Hematopoietic multipotent progenitor cell treated with erythropoietin and hydrocortisone succinate and interleukin-3 and kit ligand, for 4 days (in vitro differentiated cells): ENCODE results near the gene PLCL2.
A peak's percentile ranks its signal among the peaks of the same experiment; 100 is the strongest.
"Not testable (repeated sequence)": the region's sequence is repeated elsewhere in the genome, so short reads cannot be mapped to it uniquely, and the experiment has no call there.

Source experiments
- DNase-seq: peaks from one replicate; pipeline ENCODE4 v3.0.0-alpha.2; 2015

PLCL2 gene

DNA sequence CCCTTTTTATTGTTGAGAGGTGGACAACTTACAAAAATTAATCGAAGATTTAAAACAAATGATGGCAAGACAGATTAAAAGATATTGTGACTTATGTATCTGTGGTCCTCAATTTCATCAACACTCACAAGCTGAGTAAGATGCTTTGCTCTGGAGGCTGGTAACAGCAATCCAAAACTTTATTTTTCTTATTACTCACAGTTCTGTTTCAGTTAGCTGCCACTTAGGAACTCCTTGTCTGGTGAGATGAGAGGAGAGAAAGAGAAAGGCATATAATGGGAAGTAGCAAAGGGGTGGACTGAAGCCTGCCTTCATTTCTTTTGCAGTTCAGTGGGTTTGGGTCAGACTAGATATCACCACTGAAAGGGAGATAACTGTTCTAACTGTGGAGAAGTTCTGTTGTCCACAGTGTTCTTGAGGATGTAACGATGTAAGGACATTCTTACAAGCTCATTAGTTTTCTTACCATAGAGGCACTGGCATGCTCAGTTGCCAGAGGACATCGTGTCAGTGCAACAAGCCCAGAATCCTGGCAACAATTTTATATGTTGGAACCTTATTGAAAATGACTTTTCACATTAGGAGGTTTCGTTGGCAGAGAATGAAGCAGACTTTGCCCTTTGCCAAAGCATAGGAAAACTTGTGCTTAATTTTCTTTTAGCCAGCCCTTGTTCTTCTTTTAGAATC is 93.6 kb downstream of the PLCL2 start:
- no peak for DNase-seq

DNA sequence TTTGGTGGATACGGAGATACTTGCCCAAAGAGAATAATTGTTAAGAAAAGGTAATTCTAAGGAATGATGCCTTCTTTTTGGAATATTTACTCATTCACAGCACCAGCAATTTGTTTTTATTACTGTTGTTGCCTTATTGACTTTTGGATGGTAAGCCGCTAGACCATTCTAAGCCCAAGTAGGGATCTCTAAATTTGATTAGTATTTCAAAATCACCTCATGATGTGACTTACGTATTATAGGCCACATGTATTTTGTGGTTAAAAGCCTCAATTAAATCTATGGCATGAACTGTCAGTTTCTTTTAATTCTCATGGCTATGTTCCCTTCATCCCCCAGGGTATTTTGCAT is 94.1 kb downstream of the PLCL2 start:
- DNase-seq: no peak

DNA sequence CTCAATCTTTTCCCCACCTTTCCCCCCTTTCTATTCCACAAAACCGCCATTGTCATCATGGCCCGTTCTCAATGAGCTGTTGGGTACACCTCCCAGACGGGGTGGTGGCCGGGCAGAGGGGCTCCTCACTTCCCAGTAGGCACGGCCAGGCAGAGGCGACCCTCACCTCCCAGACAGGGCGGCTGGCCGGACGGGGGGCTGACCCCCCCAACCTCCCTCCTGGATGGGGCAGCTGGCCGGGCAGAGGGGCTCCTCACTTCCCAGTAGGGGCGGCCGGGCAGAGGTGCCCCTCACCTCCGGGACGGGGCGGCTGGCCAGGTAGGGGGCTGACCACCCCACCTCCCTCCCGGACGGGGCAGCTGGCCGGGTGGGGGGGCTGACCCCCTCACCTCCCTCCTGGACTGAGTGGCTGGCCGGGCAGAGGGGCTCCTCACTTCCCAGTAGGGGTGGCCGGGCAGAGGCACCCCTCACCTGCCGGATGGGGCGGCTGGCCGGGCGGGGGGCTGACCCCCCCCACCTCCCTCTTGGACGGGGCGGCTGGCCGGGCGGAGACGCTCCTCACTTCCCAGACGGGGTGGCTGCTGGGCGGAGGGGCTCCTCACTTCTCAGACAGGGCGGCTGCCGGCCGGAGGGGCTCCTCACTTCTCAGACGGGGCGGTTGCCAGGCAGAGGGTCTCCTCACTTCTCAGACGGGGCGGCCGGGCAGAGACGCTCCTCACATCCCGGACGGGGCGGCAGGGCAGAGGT is 95.2 kb downstream of the PLCL2 start:
- not testable (repeated sequence) for DNase-seq

DNA sequence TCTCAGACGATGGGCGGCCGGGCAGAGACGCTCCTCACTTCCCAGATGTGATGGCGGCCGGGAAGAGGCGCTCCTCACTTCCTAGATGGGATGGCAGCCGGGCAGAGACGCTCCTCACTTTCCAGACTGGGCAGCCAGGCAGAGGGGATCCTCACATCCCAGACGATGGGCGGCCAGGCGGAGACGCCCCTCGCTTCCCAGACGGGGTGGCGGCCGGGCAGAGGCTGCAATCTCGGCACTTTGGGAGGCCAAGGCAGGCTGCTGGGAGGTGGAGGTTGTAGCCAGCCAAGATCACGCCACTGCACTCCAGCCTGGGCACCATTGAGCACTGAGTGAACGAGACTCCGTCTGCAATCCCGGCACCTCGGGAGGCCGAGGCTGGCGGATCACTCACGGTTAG is 95.8 kb downstream of the PLCL2 start:
- DNase-seq: not testable (repeated sequence)

DNA sequence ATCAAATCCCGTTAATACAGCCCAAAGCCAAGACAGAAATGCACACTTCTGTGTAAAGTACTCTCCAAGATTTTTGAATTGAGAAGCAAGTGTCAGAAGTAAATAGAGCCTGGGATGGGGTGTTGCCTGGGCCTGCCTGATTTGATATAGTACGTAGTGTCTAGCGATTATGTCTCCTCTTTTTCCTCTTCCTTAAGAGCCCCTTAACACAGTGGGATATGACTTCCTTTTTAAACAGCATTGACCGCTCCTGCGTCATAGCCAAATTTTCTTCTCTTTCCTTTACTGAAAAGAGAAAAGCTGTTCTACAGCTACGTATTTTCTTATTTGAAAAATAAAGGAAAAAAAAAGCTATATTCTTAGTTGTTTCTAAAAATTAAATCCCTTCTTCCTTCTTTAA is 97.7 kb downstream of the PLCL2 start:
- peak; percentile 50 for DNase-seq

DNA sequence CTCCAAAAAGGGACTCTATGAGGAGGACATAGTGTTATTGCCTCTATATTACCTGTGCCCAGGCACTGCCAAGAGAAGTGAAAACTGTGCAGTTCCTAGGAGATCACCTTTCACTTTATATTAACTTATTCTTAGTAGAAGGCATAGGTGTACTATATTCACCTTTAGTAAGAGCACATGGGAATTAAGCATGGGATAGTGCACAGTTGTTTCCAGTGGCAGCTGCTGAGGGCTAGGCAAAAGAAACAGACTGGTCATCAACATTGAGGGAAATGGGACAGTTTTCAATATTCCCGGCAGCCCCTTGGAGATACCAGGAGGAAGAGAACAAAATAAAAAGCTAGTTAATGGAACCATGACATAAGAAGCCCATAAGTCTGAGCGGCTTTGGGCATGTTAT is 100.9 kb downstream of the PLCL2 start:
- no peak for DNase-seq

DNA sequence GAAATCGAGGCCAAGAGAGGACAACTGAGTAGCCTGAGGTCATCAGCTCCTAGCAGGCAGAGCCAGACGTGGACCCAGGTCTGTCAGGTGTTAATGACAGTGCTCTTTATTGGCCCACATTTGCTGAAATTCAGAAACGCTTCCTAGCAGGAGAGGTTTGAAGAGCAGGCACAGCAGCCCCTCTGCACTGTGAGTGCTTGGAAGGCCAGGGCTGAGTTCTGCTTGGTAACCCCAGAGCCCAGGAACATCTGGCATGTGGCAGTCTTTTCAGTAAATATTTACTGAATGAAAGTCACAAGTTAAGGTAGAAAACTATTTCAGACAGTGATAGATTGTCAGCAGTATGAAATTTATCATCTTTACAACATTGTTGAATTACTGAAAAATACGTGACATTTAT is 102.4 kb downstream of the PLCL2 start:
- no peak for DNase-seq

DNA sequence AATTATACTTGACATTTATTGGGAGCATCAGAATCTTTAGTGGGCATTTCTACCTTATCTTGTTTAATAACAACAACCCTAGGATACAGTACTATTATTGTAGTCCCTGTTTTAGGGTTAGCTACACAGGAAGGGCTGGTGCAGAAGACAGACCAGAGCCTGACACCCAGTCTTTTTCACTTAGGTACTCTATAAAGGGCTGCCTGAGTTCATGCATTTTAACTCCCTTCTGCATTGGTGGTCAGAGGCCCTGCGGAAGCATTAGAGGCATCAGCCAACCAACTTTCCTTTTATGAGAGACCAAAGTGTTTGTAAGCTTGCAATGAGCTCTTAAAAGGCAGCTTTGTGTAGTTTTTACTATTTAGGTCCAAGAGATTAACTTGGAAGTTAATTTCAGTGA is 105.4 kb downstream of the PLCL2 start:
- no peak for DNase-seq

DNA sequence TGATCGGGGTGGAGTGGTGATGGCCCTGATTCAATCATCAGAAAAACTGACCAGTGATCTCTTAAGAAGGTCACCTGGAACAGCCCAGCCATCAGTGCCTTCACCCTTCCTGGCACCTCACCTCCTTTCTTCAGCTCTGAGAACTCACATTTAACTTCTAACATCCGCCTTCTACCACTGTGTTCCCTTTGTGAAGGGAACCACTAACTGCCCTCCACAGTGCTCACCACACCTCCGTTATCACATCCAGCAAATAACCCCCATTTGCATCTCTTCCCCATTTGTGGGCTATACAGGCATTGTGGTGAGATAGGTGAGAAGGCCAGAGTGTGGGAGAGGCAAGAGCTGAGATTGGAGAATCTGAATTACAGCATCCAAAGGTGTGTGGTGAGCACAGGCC is 107.4 kb downstream of the PLCL2 start:
- peak; percentile 36 for DNase-seq

DNA sequence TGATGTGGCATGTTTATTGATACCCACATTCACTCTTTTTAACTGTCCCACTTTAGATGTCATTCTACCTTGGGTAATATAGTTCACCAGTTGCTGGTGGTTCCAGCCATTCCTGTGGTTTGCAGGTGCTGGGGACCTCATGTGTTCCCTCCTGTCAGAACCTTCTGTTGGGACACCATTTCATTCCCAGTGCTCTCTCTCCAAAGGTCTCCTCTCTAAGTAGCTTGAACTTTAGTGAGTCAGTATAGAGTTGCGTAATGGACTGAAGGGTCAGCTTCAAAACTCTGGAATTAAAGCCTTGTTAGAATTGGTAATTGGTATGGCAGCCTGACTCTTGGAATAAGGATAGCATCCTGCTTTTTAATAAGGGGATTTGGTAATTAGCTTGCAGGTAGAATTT is 108.5 kb downstream of the PLCL2 start:
- DNase-seq: no peak

DNA sequence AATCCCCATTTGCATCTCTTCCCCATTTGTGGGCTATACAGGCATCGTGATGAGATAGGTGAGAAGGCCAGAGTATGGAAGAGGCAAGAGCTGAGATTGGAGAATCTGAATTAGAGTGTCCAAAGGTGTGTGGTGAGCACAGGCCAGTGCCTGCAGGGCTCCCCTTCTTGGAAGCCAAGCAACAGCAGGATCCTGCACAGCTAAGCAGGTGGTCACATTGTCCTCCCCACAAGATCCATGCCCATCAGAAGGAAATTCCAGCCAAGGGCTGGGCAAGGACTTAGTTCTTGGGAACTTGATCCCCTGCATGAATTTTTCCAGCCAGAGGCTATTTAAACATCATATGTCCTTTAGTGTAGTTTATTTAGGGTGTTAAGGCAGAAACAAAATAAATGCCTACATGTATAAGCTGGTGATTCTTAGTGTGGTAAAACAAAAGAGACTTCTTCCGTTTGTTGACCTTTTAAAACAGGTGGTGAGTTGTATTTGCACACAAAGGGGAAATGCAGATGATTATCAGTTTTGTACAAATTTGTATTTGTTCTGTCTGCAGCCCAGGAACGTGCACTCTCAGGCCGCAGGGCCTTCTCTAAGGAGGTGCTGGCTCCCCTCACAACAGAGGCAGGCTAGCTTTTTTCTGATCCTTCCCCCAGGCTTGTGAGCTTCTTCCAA is 110.2 kb downstream of the PLCL2 start:
- no peak for DNase-seq

DNA sequence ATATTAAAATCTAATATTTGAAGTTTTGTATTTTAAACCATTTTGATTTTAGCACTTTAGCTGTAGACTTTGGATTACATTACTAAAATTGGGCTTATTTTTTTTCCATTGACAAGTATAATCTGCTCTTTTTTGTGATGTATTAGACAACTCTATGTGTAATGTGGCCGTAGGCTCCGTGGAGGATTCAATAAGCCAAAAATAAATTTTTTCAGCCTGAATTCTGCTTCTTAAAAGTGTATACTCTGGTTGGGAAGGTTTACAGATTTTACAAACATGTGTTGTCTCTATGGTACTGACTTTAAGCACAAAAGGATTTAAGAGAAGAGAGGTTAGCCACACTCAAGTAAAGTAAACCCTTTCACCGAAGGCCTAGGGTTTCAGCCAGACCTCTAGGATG is 110.8 kb downstream of the PLCL2 start:
- DNase-seq: no peak

DNA sequence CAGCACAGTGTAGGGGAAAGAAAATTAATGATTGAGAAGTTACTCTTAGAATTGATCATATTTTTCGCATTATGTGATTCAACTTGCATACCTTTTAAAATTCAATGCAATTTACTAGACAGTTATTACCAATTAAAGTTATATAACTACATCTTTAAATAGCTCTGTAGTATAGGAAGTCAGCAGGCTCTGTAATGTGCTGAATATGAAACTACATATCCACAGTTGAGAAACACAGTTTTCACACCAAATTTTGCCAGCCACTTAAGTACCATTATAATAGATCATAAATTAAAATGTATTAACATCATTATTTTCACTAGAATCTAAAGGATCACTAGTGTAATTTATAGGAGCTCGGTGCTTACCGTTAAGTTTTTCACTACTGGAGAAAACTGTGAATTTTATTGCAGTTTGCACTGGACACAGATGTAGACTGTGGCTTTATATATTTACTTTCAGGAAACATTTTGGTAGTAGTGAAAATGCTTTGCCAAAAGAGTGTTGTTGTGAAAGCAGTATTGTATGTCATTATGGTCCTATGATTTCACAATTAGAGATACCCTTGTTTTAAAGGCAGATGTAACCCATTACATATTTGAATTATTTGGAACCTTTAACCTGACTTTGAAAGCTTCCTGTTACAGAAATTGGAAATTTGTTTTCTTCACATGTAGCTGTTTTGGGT is 113.6 kb downstream of the PLCL2 start:
- peak; percentile 24 for DNase-seq

DNA sequence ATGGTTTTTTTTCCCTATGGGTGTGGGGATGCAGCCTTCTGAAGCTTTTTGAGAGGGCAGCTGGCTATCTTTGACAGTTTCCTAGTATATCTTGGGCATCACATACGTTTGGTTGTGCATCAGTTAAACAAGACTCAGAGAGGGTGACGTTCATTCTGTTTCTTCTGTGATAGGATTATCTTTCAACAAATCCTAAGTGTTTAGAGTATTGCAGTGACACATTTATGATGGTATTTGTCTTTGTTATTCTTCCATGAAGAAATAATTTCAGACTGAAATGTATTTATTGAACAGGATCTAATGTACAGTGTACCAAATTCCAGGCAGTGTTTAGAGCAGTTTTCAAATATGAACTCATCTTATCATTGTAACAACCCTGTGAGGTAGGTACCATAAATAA is 114.4 kb downstream of the PLCL2 start:
- peak; percentile 46 for DNase-seq

DNA sequence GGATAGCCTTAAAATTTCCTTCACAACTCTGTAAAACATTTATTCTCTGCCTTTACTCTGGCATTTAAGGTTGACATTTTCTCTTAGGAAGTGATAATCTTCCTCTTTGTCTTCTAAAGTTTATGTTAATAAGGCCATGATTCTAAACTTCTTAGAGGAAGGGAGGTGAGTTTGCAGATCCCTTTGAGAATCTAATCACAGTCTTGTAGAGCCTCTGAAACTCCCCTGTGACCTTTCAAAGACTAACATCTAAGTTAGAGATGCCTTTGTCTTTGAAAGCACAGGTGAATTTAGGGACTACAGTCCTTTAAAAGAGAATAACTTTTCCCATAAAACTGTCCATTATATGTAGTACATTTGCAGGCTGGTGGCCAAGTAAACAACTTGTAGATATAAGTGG is 115.1 kb downstream of the PLCL2 start:
- no peak for DNase-seq

DNA sequence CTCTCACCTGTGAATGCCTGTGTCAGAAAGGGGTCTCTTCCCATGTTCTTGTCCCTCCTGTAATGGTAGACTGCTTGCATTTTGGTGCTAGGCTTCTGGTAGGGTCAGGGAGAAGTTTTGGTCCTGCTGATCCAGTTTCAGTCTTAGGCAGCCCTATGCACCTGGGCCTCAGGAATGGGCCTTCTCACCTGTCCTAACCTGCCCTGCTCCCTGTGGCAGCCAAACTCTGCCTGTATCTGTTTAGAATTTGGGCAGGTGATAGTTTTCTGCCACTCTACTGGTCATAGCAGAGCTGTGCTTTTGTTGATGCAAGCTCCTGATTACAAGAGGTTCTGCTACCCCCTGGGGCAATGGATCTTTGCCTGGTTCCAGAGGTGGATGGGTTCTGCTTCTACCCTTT is 118.7 kb downstream of the PLCL2 start:
- DNase-seq: no peak

DNA sequence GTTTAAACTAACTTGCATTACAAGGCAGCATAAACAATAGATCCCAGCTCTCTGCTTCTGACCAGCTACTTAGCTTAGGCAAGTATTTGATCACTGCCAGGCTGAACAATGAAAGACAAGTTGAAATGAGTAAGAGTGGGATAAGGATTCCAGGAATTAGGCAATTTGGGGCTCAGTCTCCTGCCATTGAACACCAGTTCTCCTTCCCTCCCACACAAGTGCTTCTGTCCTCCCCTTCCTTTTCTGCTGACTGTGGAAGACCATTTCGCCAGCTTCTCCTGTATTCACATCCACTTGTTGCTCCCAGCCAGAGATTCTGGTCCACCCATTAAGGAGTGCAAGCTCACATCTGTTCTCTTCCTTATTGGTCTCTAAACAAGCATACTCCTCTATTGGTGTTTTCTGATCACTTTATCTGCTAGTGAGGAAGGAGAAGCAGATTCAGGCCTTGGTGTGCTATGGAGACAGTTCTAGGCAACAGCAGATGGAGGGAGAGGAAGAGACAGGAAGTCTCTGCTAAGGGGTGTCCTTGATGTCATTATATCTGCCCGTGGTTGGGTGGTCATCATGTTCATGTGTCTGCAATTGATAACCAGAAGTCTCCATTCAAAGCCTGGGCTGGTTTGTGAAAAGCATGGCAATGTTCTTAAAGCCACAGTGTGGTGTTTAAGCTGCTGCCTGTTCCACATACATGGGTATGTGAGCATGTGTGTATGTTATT is 121.5 kb downstream of the PLCL2 start:
- DNase-seq: peak; percentile 93

DNA sequence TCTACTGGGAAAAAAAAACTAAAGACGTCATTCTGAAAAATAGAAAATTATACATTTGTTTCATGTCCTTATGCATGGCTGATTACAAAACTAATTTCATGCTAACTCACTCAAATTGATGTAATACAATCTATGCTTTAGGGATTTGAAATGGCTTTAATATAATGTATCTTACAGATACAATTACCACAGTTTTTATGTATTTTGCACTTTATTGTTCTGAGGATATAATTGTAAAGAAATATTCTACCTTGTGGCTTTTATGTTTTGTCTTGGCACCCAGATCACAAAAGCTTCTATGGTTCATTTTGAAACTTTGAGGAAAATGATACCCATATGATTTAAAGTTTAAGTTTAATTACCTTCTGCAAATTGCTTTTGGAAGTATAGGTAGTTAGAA is 122.5 kb downstream of the PLCL2 start:
- DNase-seq: no peak

DNA sequence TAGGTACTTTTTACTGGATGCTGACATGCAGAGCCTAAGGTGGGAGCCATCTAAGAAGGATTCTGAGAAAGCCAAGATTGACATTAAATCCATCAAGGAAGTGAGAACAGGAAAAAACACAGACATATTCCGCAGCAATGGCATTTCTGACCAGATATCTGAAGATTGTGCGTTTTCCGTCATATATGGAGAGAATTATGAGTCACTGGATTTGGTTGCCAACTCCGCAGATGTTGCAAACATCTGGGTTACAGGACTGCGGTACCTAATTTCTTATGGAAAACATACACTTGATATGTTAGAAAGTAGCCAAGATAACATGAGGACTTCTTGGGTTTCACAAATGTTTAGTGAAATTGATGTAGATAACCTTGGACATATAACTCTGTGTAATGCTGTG is 125.1 kb downstream of the PLCL2 start:
- no peak for DNase-seq

DNA sequence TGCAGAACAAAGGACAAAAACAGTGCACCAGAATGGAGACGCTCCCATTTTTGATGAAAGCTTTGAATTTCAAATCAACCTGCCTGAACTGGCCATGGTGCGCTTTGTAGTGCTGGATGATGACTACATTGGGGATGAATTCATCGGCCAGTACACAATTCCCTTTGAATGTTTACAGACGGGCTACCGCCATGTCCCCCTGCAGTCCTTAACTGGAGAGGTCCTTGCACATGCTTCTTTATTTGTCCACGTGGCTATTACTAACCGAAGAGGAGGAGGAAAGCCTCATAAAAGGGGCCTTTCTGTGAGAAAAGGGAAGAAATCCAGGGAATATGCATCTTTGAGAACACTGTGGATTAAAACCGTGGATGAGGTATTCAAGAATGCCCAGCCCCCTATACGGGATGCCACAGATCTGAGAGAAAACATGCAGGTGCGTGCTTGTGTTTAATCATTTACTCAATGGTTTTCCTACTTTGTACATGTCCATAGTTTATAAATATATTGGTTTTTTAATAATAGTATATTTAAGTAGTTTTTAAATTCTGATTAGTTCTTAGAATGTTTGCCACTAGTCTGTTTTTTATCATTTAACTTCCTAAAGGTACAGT is 127.1 kb downstream of the PLCL2 start:
- DNase-seq: no peak

DNA sequence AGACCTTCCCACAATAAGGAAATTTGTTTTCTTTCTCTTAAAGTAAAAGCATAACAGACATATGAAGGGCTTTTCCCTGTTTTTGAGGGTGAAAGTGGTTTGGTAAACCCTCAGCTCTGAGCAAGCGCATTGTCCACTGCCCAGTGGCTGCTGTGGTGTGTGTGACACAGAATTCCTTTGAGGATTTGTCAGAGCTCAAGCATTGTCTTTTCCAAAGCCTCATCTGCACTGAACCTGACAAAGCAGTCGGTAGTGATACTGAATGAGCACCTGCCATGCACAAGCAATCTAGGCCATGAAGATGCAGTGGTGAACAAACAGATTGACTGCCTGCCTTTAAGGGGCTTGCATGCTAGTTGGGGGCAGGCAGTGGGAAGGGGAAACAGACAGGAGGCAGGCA is 128.3 kb downstream of the PLCL2 start:
- DNase-seq: no peak

DNA sequence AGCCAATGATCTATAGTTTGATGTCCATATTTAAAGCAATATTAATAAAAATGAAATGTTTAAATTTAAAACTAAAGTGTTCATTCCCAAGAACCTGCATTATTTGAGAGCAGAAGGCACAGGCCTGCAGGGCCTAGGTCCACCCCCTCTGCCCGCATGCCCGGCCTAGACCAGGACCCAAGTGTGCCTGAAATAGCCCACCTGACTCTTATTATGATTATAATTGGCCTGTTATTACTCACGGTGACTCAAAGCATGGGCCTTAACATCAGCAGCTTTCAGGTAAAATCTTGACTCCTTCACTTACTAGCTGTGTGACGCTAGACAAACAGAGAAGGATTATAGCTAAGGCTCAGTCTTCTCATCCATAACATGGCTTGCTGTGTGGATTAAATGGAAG is 128.8 kb downstream of the PLCL2 start:
- no peak for DNase-seq

DNA sequence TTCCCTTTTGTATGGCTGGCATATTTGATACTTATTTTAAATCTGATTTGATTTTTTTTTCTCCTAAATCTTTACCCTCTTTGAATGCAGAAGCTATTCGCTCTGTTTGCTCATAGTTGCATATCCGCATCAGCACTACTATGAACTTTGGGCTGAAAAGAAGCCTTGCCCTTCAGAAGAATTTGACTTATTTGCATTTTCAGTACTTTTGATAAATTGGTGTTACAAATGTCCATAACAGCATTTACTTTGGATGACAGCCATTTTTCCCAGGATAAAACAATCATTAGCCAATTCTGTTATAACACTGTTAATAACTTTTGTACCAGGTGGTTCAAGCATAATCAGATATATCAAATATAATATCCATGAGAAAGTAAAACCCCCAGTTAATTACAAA is 129.5 kb downstream of the PLCL2 start:
- DNase-seq: no peak
